ENCODE measurements around the gene MAD2L1.
"Not testable (repeated sequence)": the region's sequence is repeated elsewhere in the genome, so short reads cannot be mapped to it uniquely, and the experiment has no call there.

The MAD2L1 gene

GRCh38 chr4:120066517-120067340, at the start of gene MAD2L1:
TSS of gene MAD2L1 (minus strand) at chr4:120066848. CDS start at chr4:120066734, 114 bp downstream.
- peak; percentile 98 for DNase-seq

GRCh38 chr4:120111745-120112144, 45.1 kb upstream of the MAD2L1 start:
- no peak for DNase-seq

- no peak for DNase-seq
Measured at GRCh38 chr4:120109406-120109805, 42.8 kb upstream of the MAD2L1 start.

GRCh38 chr4:120105472-120105871, 38.8 kb upstream of the MAD2L1 start:
- DNase-seq = no peak

GRCh38 chr4:120096508-120097297, 30.1 kb upstream of the MAD2L1 start:
- no peak for DNase-seq

GRCh38 chr4:120088507-120088906, 21.9 kb upstream of the MAD2L1 start:
- no peak for DNase-seq

GRCh38 chr4:120088066-120088465, 21.4 kb upstream of the MAD2L1 start:
- not testable (repeated sequence) for DNase-seq

GRCh38 chr4:120085705-120086104, 19.1 kb upstream of the MAD2L1 start:
- no peak for DNase-seq

- DNase-seq = no peak
Measured at GRCh38 chr4:120084327-120084726, 17.7 kb upstream of the MAD2L1 start.

GRCh38 chr4:120083152-120083551, 16.5 kb upstream of the MAD2L1 start:
- no peak for DNase-seq

- DNase-seq = no peak
Measured at GRCh38 chr4:120082251-120082650, 15.6 kb upstream of the MAD2L1 start.

- DNase-seq = no peak
Measured at GRCh38 chr4:120081726-120082125, 15.1 kb upstream of the MAD2L1 start.

- no peak for DNase-seq
Measured at GRCh38 chr4:120080533-120080932, 13.9 kb upstream of the MAD2L1 start.

- DNase-seq = no peak
Measured at GRCh38 chr4:120079839-120080520, 13.3 kb upstream of the MAD2L1 start.

GRCh38 chr4:120078216-120078615, 11.6 kb upstream of the MAD2L1 start:
- DNase-seq = no peak

GRCh38 chr4:120071192-120071795, 4.6 kb upstream of the MAD2L1 start:
- DNase-seq = peak; percentile 46

GRCh38 chr4:120070196-120070595, 3.5 kb upstream of the MAD2L1 start:
- DNase-seq = no peak

- DNase-seq = peak; percentile 73
Measured at GRCh38 chr4:120065974-120066516, 603 bp downstream of the MAD2L1 start.

GRCh38 chr4:120064887-120065286, 1.8 kb downstream of the MAD2L1 start:
- no peak for DNase-seq

- not testable (repeated sequence) for DNase-seq
Measured at GRCh38 chr4:120063711-120064110, 2.9 kb downstream of the MAD2L1 start.

GRCh38 chr4:120062663-120063195, 3.9 kb downstream of the MAD2L1 start:
- DNase-seq = no peak

- DNase-seq = no peak
Measured at GRCh38 chr4:120059036-120059435, 7.6 kb downstream of the MAD2L1 start.

All from stimulated activated CD4-positive, alpha-beta T cell treated with anti-CD3 and anti-CD28 coated beads, Interleukin-15, amount 100 ng/mL, for 24 hours (primary cell).